Activated CD4-positive, alpha-beta T cell treated with anti-CD3 and anti-CD28 coated beads, Interleukin-2, amount 50 U/mL, for 48 hours (primary cell): Measurements from ENCODE around the gene SAMD10.
"Not testable (repeated sequence)": the region's sequence is repeated elsewhere in the genome, so short reads cannot be mapped to it uniquely, and the experiment has no call there.

ENCODE experiments used
- DNase-seq, 2 experiments: peaks; one replicate each; pipeline ENCODE4 v3.0.0-alpha.2; 2020

SAMD10 gene

GRCh38 chr20:64000906-64001305, 21.5 kb upstream of the SAMD10 start:
- no peak for DNase-seq

GRCh38 chr20:63982937-63983336, 3.5 kb upstream of the SAMD10 start:
- no peak for DNase-seq

- DNase-seq: peak; percentile 93 to 96
Measured at GRCh38 chr20:63980806-63981728, 1.6 kb upstream of the SAMD10 start, which contains the start of gene PRPF6. TSS of gene PRPF6 (plus strand) at chr20:63981132. CDS start at chr20:63981246, 114 bp downstream.

DNA sequence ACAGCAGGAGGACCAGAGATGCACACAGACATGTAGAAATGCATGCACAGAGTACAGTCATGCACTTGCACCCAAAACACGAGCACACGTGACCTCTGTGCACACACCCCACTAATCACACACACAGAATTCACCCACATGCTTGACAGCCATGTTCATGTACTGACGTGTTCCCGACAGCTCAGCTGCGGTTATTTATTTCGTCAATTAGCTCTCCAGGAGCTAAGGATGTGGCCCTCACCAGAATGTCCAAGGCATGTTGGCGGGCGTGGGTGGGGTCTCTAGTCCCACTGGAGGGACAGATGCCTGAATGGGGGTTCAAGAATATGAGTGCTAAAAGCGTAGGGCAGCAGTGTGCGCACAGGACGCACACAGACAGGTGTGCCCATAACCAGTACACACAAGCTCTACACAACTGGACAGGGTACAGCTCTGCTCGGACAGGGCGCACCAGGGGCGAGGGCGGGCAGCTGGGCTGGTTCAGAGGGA, 919 bp upstream of the SAMD10 start:
- no peak for DNase-seq

DNA sequence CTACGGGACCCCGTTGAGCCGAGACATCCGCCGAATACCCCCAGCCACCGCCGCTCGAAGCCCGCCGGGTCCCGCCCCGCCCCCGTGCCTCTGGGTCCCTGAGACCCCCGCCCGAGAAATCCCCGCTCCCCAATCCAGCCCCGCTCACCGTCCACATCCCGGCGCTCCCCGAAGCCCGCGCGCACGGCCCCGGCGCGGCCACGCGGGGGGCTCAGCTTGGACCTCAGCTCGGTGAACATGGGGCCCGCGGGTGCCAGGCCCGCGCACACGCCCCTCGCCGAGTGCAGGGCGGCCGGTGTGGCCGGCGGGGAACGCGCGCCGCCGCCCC, 249 bp downstream of the SAMD10 start:
- DNase-seq: no peak

DNA sequence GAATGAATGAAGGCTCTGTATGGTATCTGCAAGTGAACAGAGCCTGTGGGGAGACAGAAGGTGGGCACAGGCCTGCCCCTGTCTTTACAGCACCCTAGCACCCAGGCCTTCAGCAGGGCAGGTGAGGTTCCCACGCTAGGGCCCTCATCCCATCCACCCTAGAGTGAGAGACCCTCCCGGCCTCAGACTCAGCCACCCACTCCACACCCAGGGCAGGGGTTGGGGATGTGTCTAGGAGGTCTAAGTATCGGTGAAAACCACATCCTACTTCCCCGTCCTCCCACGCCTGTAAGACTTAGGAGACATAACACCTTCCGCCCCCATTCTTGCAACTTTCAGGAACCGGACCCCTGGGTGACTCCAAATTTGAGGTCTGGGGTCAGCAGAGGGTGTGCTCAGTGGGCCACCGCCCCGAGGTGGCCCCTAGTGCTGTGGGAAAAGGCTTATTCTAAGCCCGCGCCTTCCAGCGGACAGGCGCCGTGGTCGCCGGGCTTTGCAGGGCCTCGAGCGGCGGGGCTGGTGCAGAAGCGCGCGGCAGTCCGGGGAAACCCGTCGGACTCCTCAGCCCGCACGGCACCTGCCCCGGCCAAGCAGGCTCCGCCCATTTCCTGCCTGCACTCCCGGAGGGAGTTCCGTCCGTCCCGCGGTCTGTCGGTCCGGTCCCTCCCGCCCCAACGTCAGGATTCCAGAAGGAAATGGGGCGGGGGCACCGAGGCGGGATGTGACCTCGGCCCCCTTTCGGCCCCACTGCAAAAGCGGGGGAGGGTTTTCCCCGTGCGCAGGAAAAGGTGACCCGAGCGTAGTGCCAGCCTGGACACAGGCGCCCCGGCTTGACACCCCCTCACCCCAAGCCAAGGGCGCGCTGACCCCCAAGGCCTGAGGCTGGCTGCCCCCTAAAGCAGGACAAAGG, 868 bp downstream of the SAMD10 start:
- peak; percentile 80 to 85 for DNase-seq

- DNase-seq: peak; percentile 70 to 78
Measured at GRCh38 chr20:63977739-63978276, 1.6 kb downstream of the SAMD10 start.

DNA sequence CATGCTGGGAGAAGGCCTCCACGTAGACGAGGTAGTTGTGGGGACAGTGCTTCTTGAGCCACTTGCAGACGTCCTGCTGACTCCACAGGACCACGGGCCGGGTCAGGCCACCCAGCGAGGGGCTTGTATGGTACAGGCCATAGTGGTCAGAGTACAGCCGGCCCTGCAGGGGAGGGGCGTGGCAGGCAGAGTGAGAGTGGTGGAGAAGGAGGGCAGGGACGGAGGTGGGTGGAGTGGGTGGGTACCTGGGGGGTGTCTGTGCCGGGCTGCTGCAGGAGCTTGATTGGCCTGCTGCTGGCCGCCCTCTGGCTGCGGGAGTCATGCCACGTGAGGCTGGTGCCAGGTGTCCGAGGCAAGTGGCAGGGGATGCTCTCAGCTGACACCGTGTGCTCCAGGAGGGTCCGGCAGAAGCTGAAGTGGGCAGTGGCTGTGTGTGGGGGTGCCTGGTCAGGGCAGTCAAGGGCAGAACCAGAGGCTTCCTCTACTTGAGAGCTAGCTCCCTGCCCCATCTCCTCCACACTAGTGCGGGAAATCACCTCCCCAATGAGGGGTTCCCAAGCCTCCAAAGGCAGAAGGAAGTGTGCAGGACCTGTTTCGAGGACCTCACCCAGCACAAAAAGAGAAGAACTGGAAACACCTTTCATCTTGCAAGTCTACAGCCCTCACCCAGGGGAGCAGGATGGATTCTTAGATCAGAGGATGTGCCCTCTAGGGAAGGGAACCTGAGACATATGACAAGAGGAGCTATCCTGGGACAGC, 2.3 kb downstream of the SAMD10 start:
- DNase-seq: no peak

- DNase-seq: not testable (repeated sequence)
Measured at GRCh38 chr20:63976511-63976910, 2.9 kb downstream of the SAMD10 start.

DNA sequence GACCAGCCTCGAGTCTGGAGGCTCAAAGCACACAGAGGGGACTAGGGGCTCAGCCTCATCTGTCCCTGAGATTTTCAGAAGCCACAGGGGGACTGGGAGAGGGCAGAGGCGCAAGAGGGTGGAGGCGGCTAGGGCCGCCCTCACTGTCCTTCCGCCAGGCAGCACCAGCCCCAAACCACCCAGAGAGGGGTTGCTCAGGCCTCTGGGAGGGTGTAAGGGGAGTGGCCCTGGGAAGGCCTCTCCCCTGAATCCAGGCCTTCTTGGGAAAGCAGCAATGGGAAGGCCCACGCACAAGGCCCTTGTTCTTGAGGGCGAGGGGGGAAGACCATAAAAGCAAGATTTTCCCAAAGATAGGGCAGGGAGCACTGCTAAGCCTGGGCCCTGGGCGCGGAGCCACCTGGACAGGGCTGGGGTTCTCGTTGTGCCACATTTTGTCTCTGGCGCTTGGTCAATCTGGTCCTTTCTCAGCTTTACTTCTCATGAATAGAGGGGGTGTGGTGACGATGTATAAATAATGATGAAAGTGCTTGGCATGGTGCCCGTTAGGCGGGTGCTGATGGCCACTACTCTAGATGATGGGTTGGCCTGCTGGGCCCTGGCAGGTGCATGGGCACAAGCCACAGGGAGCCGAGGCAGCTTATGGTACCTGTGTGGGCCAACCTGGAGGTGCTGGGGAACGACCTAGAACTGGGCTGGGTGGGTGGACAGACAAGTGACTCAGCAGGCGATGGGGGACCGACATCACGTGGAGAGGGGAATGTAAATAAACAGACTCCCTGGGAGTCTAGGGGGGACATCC, 4.8 kb downstream of the SAMD10 start:
- DNase-seq: no peak

DNA sequence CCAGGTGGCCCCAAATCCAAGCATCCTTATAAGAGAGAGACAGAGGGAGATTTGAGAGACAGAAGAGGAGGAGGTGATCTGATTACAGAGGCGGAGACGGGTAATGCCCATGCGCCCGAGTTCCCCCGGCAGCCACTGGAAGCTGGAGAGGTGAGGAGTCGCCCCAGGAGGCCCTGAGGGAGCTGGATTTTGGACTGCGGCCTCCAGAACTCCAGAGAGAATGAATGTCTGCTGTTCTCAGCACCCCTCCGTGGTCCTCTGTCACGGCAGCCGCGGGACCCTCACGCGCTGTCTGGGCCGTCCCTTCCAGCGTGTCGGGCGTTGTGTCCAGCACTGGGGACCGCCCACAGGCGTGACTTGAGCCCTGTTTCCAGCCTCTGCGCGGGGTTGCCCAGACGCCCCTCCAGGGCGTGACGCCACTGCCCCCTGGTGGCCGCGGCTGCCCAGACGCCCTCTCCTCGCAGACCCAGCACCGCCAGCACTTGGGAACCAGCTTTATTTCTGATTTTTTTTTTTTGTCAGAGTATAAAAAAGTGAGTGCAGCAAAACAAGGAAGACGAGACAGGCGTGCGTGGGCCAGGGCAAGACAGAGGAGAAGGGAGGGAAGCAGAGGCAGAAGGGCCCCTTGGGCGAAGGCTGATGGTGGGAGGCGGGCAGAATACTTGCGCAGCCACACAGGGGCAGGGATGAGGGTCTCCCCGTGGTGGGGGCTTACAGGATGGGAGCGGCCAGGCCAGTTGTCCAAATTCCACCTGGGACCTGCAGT, 5.6 kb downstream of the SAMD10 start:
- DNase-seq: peak; percentile 84

- DNase-seq: no peak
Measured at GRCh38 chr20:63973160-63973479, 6.3 kb downstream of the SAMD10 start.

- DNase-seq: no peak
Measured at GRCh38 chr20:63972312-63973159, 6.9 kb downstream of the SAMD10 start.

GRCh38 chr20:63971960-63972311, 7.5 kb downstream of the SAMD10 start:
- DNase-seq: not testable (repeated sequence)

- DNase-seq: no peak
Measured at GRCh38 chr20:63970714-63971431, 8.6 kb downstream of the SAMD10 start.

GRCh38 chr20:63969838-63970713, 9.4 kb downstream of the SAMD10 start, which contains the start of gene ZNF512B:
TSS of gene ZNF512B (minus strand) at chr20:63969930. CDS start at chr20:63967950, 1,980 bp downstream.
- DNase-seq: peak; percentile 62 to 73

DNA sequence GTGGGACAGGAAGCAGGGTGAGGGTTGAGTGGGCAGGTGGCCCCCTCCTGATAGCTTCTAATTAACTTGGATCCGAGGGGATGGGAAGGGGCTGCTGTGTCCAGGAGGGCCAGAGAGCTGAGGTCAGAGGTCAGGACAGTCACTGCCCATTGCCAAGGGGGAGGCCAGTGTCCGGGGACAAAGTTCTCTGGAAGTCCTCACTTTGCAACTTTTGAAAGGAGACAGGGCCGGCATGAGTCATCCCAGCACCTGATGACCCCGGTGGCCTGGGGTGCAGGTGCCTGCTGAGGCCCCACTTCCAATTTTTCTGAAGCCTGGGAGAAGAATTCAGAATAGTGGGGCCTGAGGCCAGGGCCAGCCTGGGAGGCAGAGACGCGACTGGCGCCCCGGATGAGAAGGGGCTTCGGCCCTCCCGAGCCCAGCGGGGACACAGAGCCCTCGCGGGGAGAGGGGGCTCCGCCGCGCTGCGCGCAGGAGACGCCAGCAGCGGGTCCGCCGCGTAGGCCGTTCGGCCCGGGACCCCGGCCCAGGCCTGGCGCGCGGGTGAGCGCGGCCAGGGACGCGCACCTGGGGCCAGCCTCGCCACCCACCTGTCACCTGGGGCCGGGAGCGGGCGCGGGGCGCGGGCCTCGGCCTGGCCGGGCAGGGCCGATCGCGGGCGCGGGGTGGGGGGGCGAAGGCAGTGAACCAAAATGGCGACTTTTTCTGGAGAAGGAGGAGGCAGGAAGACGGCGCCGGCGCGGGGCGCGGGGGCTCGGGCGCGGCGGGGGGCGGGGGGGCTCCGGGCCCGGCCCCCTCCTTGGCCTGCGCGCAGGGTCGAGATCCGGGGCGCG, 10.3 kb downstream of the SAMD10 start:
- DNase-seq: peak in 1 of 2 experiments; percentile 46
